GM12878 (cell line): ENCODE results near the gene CDKN2AIPNL. TPM values are rescaled to one million over a fixed set of nuclear protein-coding genes. Genes with fewer than 3 reads are reported as not detected.

Experiments
- ATAC-seq: fragments of 200-7000 bp; cut with Tn5 transposase; 3 replicates; pipeline ENCODE4 v1.9.1; 2020; ENCODE audit warnings: mild to moderate bottlenecking, moderate library complexity
- BruUV-seq: library from RNA; stranded (reverse); fragments of 400-500 nt; replicated peaks from 2 replicates; lab custom pipeline; 2021; lab: Mats Ljungman, UMichigan
- CTCF ChIA-PET: fragments of 300-600 bp; sonication (Branson Sonifier 250); formaldehyde crosslinking; extraction: SDS; loops from one replicate; lab custom pipeline; 2021; ENCODE audit warnings: inconsistent platforms; lab: Yijun Ruan, JAX
- POLR2A ChIA-PET: fragments of 350-600 bp; formaldehyde crosslinking; extraction: SDS; loops from one replicate; lab custom pipeline; 2021; ENCODE audit warnings: inconsistent platforms; lab: Charles Lee
- RAD21 ChIA-PET: fragments of 300-600 bp; sonication (Branson Sonifier 250); formaldehyde crosslinking; loops from one replicate; lab custom pipeline; 2023; ENCODE audit warnings: antibody characterized with exemption; ENCODE audit not compliant: unreplicated experiment; lab: Charles Lee
- SMC1A ChIA-PET: fragments of 300-600 bp; sonication (Branson Sonifier 250); formaldehyde crosslinking; loops from one replicate; lab custom pipeline; 2023; ENCODE audit not compliant: unreplicated experiment, uncharacterized antibody; lab: Charles Lee
- DNase-seq: peaks from one replicate; pipeline ENCODE4 v3.0.0-alpha.2; 2011; ENCODE audit warnings: low read depth, low spot score
- FAIRE-seq: peaks from 3 replicates; lab custom pipeline; 2011; peaks lifted over from hg19 to GRCh38; lab: Jason Lieb, UNC
- H2AFZ ChIP-seq: 2 replicates; pipeline ENCODE4 v1.6.0; 2011; ENCODE audit warnings: low read depth, low read length, control low read depth; ENCODE audit not compliant: control insufficient read depth
- H3K27ac ChIP-seq: 2 replicates; pipeline ENCODE4 v1.5.1; 2011; ENCODE audit warnings: control low read depth; ENCODE audit not compliant: control insufficient read depth, insufficient read depth
- H3K27me3 ChIP-seq, 2 experiments: replicated peaks in 1 of 2; 2 replicates each; pipeline versions ENCODE4 v1.6.0 to v1.6.1; 2011; ENCODE audit warnings: low read length in 1 of 2; ENCODE audit not compliant: control insufficient read depth in 2 of 2, insufficient read depth in 2 of 2
- H3K36me3 ChIP-seq, 2 experiments: 2 replicates each; pipeline ENCODE4 v1.5.1; 2011; ENCODE audit warnings: low read length in 1 of 2; ENCODE audit not compliant: control insufficient read depth in 2 of 2, insufficient read depth in 2 of 2
- H3K4me1 ChIP-seq: 2 replicates; pipeline ENCODE4 v1.6.1; 2011; ENCODE audit warnings: mild to moderate bottlenecking, low read length, moderate library complexity, mixed read lengths; ENCODE audit not compliant: control insufficient read depth, insufficient read depth
- H3K4me2 ChIP-seq: 2 replicates; pipeline ENCODE4 v1.6.0; 2011; ENCODE audit warnings: control low read depth; ENCODE audit not compliant: control insufficient read depth, insufficient read depth
- H3K4me3 ChIP-seq: fragments of 200-600 bp; sonication (generic); 2 replicates; pipeline ENCODE4 v1.5.1; 2016
- H3K79me2 ChIP-seq: 2 replicates; pipeline ENCODE4 v1.6.0; 2011; ENCODE audit warnings: low read length; ENCODE audit not compliant: control insufficient read depth, insufficient read depth
- H3K9ac ChIP-seq: 2 replicates; pipeline ENCODE4 v1.8.0; 2011; ENCODE audit warnings: low read length, control low read depth, mixed read lengths; ENCODE audit not compliant: control insufficient read depth, insufficient read depth
- H3K9me3 ChIP-seq: replicated peaks from 3 replicates; pipeline ENCODE4 v1.5.1; 2011; ENCODE audit warnings: mild to moderate bottlenecking, low read length; ENCODE audit not compliant: control insufficient read depth, insufficient read depth
- H4K20me1 ChIP-seq: 2 replicates; pipeline ENCODE4 v1.6.0; 2011; ENCODE audit not compliant: control insufficient read depth, insufficient read depth
- ATF7 ChIP-seq: fragments of 450-650 bp; IDR thresholded peaks from 2 replicates; pipeline ENCODE4 v1.6.1; 2016; ENCODE audit warnings: low read depth, mild to moderate bottlenecking
- CHD1 ChIP-seq: IDR thresholded peaks from 2 replicates; pipeline ENCODE4 v1.6.1; 2012; ENCODE audit warnings: low read depth, low read length, improper control_type of control experiment
- CHD2 ChIP-seq: IDR thresholded peaks from 2 replicates; pipeline ENCODE4 v1.6.1; 2011; ENCODE audit warnings: low read depth, low read length, improper control_type of control experiment, borderline replicate concordance
- CTCF ChIP-seq, 3 experiments: IDR thresholded peaks in 2 of 3; conservative IDR thresholded peaks in 1 of 3; 2 replicates each; pipeline ENCODE4 v1.5.1; 2011; ENCODE audit warnings: low read depth in 3 of 3, low read length in 3 of 3, mild to moderate bottlenecking in 3 of 3, control low read depth in 2 of 3, moderate library complexity in 2 of 3, inconsistent platforms in 1 of 3, mixed read lengths in 1 of 3; ENCODE audit not compliant: control insufficient read depth in 2 of 3, insufficient read depth in 1 of 3; ENCODE audit errors: extremely low read depth in 1 of 3
- CUX1 ChIP-seq: IDR thresholded peaks from 2 replicates; pipeline ENCODE4 v1.6.1; 2012; ENCODE audit warnings: improper control_type of control experiment, low read depth, low read length; ENCODE audit not compliant: insufficient replicate concordance
- MTA2 ChIP-seq: fragments of 450-650 bp; IDR thresholded peaks from 2 replicates; pipeline ENCODE4 v1.6.1; 2016; ENCODE audit warnings: low read depth, mild to moderate bottlenecking, moderate library complexity
- MYC ChIP-seq: IDR thresholded peaks from 2 replicates; pipeline ENCODE4 v1.6.1; 2011; ENCODE audit warnings: mild to moderate bottlenecking, low read length, moderate library complexity, inconsistent platforms; ENCODE audit not compliant: insufficient read depth, insufficient replicate concordance, insufficient read length, severe bottlenecking
- POU2F2 ChIP-seq: IDR thresholded peaks from 3 replicates; pipeline ENCODE4 v1.6.1; 2011; ENCODE audit warnings: low read depth, mild to moderate bottlenecking, low read length, borderline replicate concordance
- SIN3A ChIP-seq: IDR thresholded peaks from 2 replicates; pipeline ENCODE4 v1.6.1; 2012; ENCODE audit warnings: low read depth, low read length, improper control_type of control experiment
- TAF1 ChIP-seq: IDR thresholded peaks from 2 replicates; pipeline ENCODE4 v1.6.1; 2011; ENCODE audit warnings: mild to moderate bottlenecking, low read depth, low read length, borderline replicate concordance
- TCF12 ChIP-seq: IDR thresholded peaks from 2 replicates; pipeline ENCODE4 v1.6.1; 2011; ENCODE audit warnings: low read depth, mild to moderate bottlenecking, low read length
- ZBTB4 ChIP-seq: fragments of 450-650 bp; formaldehyde crosslinking; IDR thresholded peaks from 2 replicates; pipeline ENCODE4 v1.4.0; 2022; ENCODE audit warnings: mild to moderate bottlenecking, moderate library complexity
- ZNF207 ChIP-seq: fragments of 450-650 bp; IDR thresholded peaks from 2 replicates; pipeline ENCODE4 v1.6.1; 2014; ENCODE audit warnings: antibody characterized with exemption, mild to moderate bottlenecking, borderline replicate concordance
- WGBS: methylation state at CpG from one replicate; pipeline ENCODE4 v1.1.6; 2016; ENCODE audit warnings: low lambda C conversion rate; ENCODE audit not compliant: insufficient replicate concordance, insufficient coverage; ENCODE audit errors: missing lambda C conversion rate; 5-methylcytosine and 5-hydroxymethylcytosine counted together
- in situ Hi-C: fragments of 300-500 bp; cut with MboI; formaldehyde crosslinking; loops from 9 replicates; pipeline ENCODE4 v1.14.3; 2018; ENCODE audit warnings: mixed read lengths
- intact Hi-C: fragments of 100-400 bp; cut with micrococcal nuclease; formaldehyde crosslinking; loops from one replicate; pipeline ENCODE4 v1.14.2; 2022; ENCODE audit not compliant: unreplicated experiment
- polyA plus RNA-seq, 11 experiments: library from polyadenylated mRNA; depleted of rRNA in 4 of 11; unstranded in 6 of 11; stranded (reverse) in 5 of 11; fragments of >200 nt; fragmentation: Nextera tagmentation in 4 of 11; fragmentation: Illumina TruSeq in 1 of 11; extraction: Ambion mirVana in 4 of 11; extraction: Trizol in 1 of 11; gene quantifications; 1 replicate in 1 of 11; 2 replicates in 10 of 11; pipeline versions ENCODE4 v1.2.1 to v1.2.3, GENCODE V29; 2011 to 2016; ENCODE audit warnings: inconsistent platforms in 2 of 11, missing spikeins in 2 of 11, low read depth in 1 of 11
- total RNA-seq, 4 experiments: library from RNA; depleted of rRNA in 3 of 4; stranded (reverse); fragments of >200 nt in 3 of 4; fragmentation: Illumina TruSeq in 1 of 4; extraction: Trizol in 1 of 4; gene quantifications; 2 replicates each; pipeline versions ENCODE4 v1.2.1 to v1.2.3, GENCODE V29; 2013 to 2021

Gene CDKN2AIPNL
- total and polyA plus RNA-seq, 10 of the 15 experiments (the other 5 are each of a cell fraction or from before 2014, with no cell fraction given), result 23.5 to 72.0 (median 36.6) TPM

GRCh38 chr5:134374232-134374631 is 37.4 kb downstream of the CDKN2AIPNL start:
- 69% methylated on average over 3 of the region's 3 CpGs for WGBS
- no peak overlapping the region for H3K27ac ChIP-seq
- DNase-seq, result no peak
- no peak for ATAC-seq
- H3K79me2 ChIP-seq, result peaks cover 36% of the 10 kb centered on the region
- 0 out of 2 replicates have a peak overlapping the region, but pooled peaks have one; percentile 16 for H3K4me3 ChIP-seq
- H3K4me1 ChIP-seq, result no peaks in the 10 kb centered on the region
- peak overlapping the region; percentile 28 for H3K4me2 ChIP-seq
- no peak overlapping the region for H2AFZ ChIP-seq
- H3K36me3 ChIP-seq, result peaks cover 0 to 5% of the 10 kb centered on the region in 2 experiments; a peak in 1 of 4 replicates
- H3K9ac ChIP-seq, result no peak overlapping the region
- intact Hi-C loops (loop anchor here (5.0 kb wide), 1 partner anchor 197 kb away; the partner anchor contains the start of gene SKP1), in situ Hi-C loops (no loop called here)
- H4K20me1 ChIP-seq, result no peaks in the 10 kb centered on the region
- no peaks in the 10 kb centered on the region for H3K9me3 ChIP-seq
- POLR2A ChIA-PET, result interaction anchor here (1.0 kb wide), 1 partner anchor 10 kb away, joined by 3 read pairs; no protein-coding TSS in a partner anchor
- FAIRE-seq, result no peak
- no peaks in the 10 kb centered on the region for H3K27me3 ChIP-seq
- BruUV-seq, result no TSS peak
- CTCF ChIA-PET, result interaction anchor here (1.1 to 1.7 kb wide), 3 partner anchors 10 to 213 kb away, joined by 5 to 6 read pairs (median 5); no protein-coding TSS in a partner anchor
- SMC1A ChIA-PET, result interaction anchor here (1.8 kb wide), 1 partner anchor 10 kb away, joined by 5 read pairs; no protein-coding TSS in a partner anchor
- RAD21 ChIA-PET, result interaction anchor here (0.9 kb wide), 1 partner anchor 365 kb away, joined by 3 read pairs; no protein-coding TSS in a partner anchor
- TF ChIP-seq ZNF207, result no peak
- TF ChIP-seq TCF12, result no peak
- no peak for TF ChIP-seq SIN3A
- TF ChIP-seq ZBTB4, result no peak
- TF ChIP-seq ATF7, result no peak
- TF ChIP-seq CHD1, result no peak
- no peak for TF ChIP-seq MYC
- TF ChIP-seq TAF1, result no peak
- TF ChIP-seq CUX1, result no peak
- TF ChIP-seq POU2F2, result no peak
- TF ChIP-seq MTA2, result no peak
- no peak for TF ChIP-seq CHD2
- TF ChIP-seq CTCF (IDR thresholded peaks at IDR 0.05 in 2 of 3, conservative IDR thresholded peaks at IDR 0.05 in 1 of 3; ENCODE audit: control insufficient read depth in 2 of 3, extremely low read depth in 1 of 3, insufficient read depth in 1 of 3, low read depth in 3 of 3, low read length in 3 of 3), result peak in 1 of 3 experiments; percentile 33; a peak in 2 of 6 replicates
